GM23338 (cell line): ENCODE data around the gene ZNF483.

ENCODE experiments used
- CREB1 ChIP-seq: fragments of 250-450 bp; sonication (Bioruptor Pico); IDR thresholded peaks from 2 replicates; pipeline ENCODE4 v1.5.0; 2020; ENCODE audit warnings: low read depth, mild to moderate bottlenecking, moderate library complexity
- EZH2 ChIP-seq: fragments of 200-600 bp; sonication (generic); IDR thresholded peaks from one replicate; pipeline ENCODE4 v1.8.0; 2017; ENCODE audit warnings: antibody characterized with exemption, mild to moderate bottlenecking, low read depth; ENCODE audit not compliant: unreplicated experiment
- EZH2phosphoT487 ChIP-seq: fragments of 200-600 bp; sonication (generic); IDR thresholded peaks from one replicate; pipeline ENCODE4 v1.8.1; 2018; ENCODE audit warnings: antibody characterized with exemption; ENCODE audit not compliant: unreplicated experiment
- JUNB ChIP-seq: IDR thresholded peaks from one replicate; pipeline ENCODE4 v1.6.1; 2016; ENCODE audit warnings: antibody characterized with exemption; ENCODE audit not compliant: unreplicated experiment
- POLR2AphosphoS5 ChIP-seq: IDR thresholded peaks from 2 replicates; pipeline ENCODE4 v1.6.1; 2016; ENCODE audit warnings: antibody characterized with exemption, low read depth
- TF ChIP-seq, protein P1 (sequence below), 2 experiments: fragments of 200-600 bp in 1 of 2; sonication (generic) in 1 of 2; conservative IDR thresholded peaks; 2 replicates each; pipeline versions ENCODE4 v1.5.1 to v1.6.1; 2016 to 2017; ENCODE audit warnings: antibody characterized with exemption in 2 of 2, low read depth in 2 of 2, mild to moderate bottlenecking in 2 of 2, moderate library complexity in 1 of 2
- TF ChIP-seq, protein P2 (sequence below): IDR thresholded peaks from one replicate; pipeline ENCODE4 v1.6.1; 2018; ENCODE audit warnings: antibody characterized with exemption; ENCODE audit not compliant: unreplicated experiment

DNA sequence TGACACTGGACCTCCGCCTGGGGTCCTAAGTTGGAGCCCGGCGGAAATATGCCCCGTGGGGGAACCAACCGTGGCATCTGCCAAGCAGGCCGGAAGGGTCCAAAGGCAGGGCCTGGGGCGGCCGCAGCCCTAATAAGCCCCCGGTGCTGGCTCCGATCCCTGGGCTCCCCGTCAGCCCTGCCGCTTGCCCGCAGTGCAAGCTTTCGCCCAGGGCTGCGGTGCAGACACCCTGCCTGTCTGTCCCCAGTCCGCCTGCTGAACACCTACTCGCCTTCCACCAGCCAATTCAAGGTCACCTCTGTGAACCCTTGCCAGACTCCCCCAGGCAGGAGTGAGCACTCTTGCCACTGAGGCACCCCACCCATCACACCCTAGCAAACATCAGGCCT lies 75.0 kb downstream of the ZNF483 start:
- TF ChIP-seq, protein P1, sequence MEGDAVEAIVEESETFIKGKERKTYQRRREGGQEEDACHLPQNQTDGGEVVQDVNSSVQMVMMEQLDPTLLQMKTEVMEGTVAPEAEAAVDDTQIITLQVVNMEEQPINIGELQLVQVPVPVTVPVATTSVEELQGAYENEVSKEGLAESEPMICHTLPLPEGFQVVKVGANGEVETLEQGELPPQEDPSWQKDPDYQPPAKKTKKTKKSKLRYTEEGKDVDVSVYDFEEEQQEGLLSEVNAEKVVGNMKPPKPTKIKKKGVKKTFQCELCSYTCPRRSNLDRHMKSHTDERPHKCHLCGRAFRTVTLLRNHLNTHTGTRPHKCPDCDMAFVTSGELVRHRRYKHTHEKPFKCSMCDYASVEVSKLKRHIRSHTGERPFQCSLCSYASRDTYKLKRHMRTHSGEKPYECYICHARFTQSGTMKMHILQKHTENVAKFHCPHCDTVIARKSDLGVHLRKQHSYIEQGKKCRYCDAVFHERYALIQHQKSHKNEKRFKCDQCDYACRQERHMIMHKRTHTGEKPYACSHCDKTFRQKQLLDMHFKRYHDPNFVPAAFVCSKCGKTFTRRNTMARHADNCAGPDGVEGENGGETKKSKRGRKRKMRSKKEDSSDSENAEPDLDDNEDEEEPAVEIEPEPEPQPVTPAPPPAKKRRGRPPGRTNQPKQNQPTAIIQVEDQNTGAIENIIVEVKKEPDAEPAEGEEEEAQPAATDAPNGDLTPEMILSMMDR (conservative IDR thresholded peaks at IDR 0.05; ENCODE audit: low read depth in 2 of 2), result no peak
- TF ChIP-seq POLR2AphosphoS5 (no peak), JUNB (no peak), EZH2 (no peak), EZH2phosphoT487 (no peak), CREB1 (CRISPR knock-in tag) (no peak)
- TF ChIP-seq, protein P2, sequence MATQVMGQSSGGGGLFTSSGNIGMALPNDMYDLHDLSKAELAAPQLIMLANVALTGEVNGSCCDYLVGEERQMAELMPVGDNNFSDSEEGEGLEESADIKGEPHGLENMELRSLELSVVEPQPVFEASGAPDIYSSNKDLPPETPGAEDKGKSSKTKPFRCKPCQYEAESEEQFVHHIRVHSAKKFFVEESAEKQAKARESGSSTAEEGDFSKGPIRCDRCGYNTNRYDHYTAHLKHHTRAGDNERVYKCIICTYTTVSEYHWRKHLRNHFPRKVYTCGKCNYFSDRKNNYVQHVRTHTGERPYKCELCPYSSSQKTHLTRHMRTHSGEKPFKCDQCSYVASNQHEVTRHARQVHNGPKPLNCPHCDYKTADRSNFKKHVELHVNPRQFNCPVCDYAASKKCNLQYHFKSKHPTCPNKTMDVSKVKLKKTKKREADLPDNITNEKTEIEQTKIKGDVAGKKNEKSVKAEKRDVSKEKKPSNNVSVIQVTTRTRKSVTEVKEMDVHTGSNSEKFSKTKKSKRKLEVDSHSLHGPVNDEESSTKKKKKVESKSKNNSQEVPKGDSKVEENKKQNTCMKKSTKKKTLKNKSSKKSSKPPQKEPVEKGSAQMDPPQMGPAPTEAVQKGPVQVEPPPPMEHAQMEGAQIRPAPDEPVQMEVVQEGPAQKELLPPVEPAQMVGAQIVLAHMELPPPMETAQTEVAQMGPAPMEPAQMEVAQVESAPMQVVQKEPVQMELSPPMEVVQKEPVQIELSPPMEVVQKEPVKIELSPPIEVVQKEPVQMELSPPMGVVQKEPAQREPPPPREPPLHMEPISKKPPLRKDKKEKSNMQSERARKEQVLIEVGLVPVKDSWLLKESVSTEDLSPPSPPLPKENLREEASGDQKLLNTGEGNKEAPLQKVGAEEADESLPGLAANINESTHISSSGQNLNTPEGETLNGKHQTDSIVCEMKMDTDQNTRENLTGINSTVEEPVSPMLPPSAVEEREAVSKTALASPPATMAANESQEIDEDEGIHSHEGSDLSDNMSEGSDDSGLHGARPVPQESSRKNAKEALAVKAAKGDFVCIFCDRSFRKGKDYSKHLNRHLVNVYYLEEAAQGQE, result no peak
